Neural cell (in vitro differentiated cells): ENCODE data around the gene CNTNAP5. TPM values are rescaled to one million over a fixed set of nuclear protein-coding genes. Genes with fewer than 3 reads are reported as not detected.

ENCODE experiments used
- H2AFZ ChIP-seq: fragments of 200-600, 300-800 bp; sonication (generic), shearing (Covaris generic); 2 replicates; pipeline ENCODE4 v1.6.0; 2014; ENCODE audit warnings: low read depth, mild to moderate bottlenecking, antibody characterized with exemption, low read length, moderate library complexity
- H3F3A ChIP-seq: fragments of 200-600 bp; shearing (Covaris generic); 2 replicates; pipeline ENCODE4 v1.6.1; 2016; ENCODE audit warnings: mild to moderate bottlenecking, moderate library complexity, mixed read lengths, antibody characterized with exemption, low read length; ENCODE audit not compliant: insufficient read depth, poor library complexity, severe bottlenecking
- H3K27ac ChIP-seq: fragments of 200-600, 300-800 bp; sonication (generic), shearing (Covaris generic); 2 replicates; pipeline ENCODE4 v1.5.1; 2014; ENCODE audit warnings: mild to moderate bottlenecking, low read length, moderate library complexity
- H3K27me3 ChIP-seq: fragments of 300-800, 200-600 bp; sonication (generic), shearing (Covaris generic); 2 replicates; pipeline ENCODE4 v1.6.0; 2014; ENCODE audit warnings: mild to moderate bottlenecking, low read depth, low read length, moderate library complexity; ENCODE audit not compliant: insufficient read depth
- H3K36me3 ChIP-seq: fragments of 300-800, 200-600 bp; sonication (generic), shearing (Covaris generic); 2 replicates; pipeline ENCODE4 v1.5.1; 2014; ENCODE audit warnings: mild to moderate bottlenecking, antibody characterized with exemption, low read length, moderate library complexity; ENCODE audit not compliant: insufficient read depth
- H3K4me2 ChIP-seq: fragments of 300-800, 200-600 bp; sonication (generic), shearing (Covaris generic); 2 replicates; pipeline ENCODE4 v1.6.0; 2014; ENCODE audit warnings: mild to moderate bottlenecking, low read length
- H3K4me3 ChIP-seq: fragments of 300-800, 200-600 bp; sonication (generic), shearing (Covaris generic); 2 replicates; pipeline ENCODE4 v1.5.1; 2014; ENCODE audit warnings: mild to moderate bottlenecking, low read length, moderate library complexity
- H3K79me2 ChIP-seq: fragments of 200-600 bp; shearing (Covaris generic); replicated peaks from 2 replicates; pipeline ENCODE4 v1.6.0; 2014; ENCODE audit warnings: mild to moderate bottlenecking, low read length, moderate library complexity; ENCODE audit not compliant: insufficient read depth
- H3K9ac ChIP-seq: fragments of 300-800, 200-600 bp; sonication (generic), shearing (Covaris generic); 2 replicates; pipeline ENCODE4 v1.6.1; 2016; ENCODE audit warnings: mild to moderate bottlenecking, low read length, mixed read lengths
- H3K9me2 ChIP-seq: fragments of 200-600 bp; shearing (Covaris generic); 2 replicates; pipeline ENCODE4 v1.6.1; 2016; ENCODE audit warnings: mild to moderate bottlenecking, low read length, mixed read lengths; ENCODE audit not compliant: insufficient read depth
- H3K9me3 ChIP-seq: fragments of 200-600, 300-800 bp; sonication (generic), shearing (Covaris generic); 2 replicates; pipeline ENCODE4 v1.6.1; 2016; ENCODE audit warnings: mild to moderate bottlenecking, mixed run types, low read length, moderate library complexity, mixed read lengths
- H4K20me1 ChIP-seq: fragments of 200-600 bp; shearing (Covaris generic); 2 replicates; pipeline ENCODE4 v1.6.1; 2016; ENCODE audit warnings: mild to moderate bottlenecking, mixed run types; ENCODE audit not compliant: insufficient read depth
- CTCF ChIP-seq: fragments of 450-650 bp; IDR thresholded peaks from 2 replicates; pipeline ENCODE4 v1.5.1; 2014; ENCODE audit warnings: antibody characterized with exemption, mild to moderate bottlenecking, moderate library complexity; ENCODE audit not compliant: poor library complexity, severe bottlenecking
- EP300 ChIP-seq: fragments of 450-650 bp; conservative IDR thresholded peaks from 2 replicates; pipeline ENCODE4 v1.6.1; 2014; ENCODE audit warnings: antibody characterized with exemption, mild to moderate bottlenecking, moderate library complexity; ENCODE audit not compliant: poor library complexity, severe bottlenecking
- EZH2 ChIP-seq: fragments of 200-600, 300-800 bp; shearing (Covaris generic), sonication (generic); IDR thresholded peaks from 2 replicates; pipeline ENCODE4 v1.6.1; 2014; ENCODE audit warnings: antibody characterized with exemption, low read length, borderline replicate concordance, mild to moderate bottlenecking; ENCODE audit not compliant: insufficient read depth, poor library complexity, severe bottlenecking
- MXI1 ChIP-seq: fragments of 450-650 bp; conservative IDR thresholded peaks from 2 replicates; pipeline ENCODE4 v1.6.1; 2014; ENCODE audit warnings: antibody characterized with exemption, mild to moderate bottlenecking; ENCODE audit not compliant: poor library complexity, severe bottlenecking
- POLR2AphosphoS5 ChIP-seq: IDR thresholded peaks from 2 replicates; pipeline ENCODE4 v1.6.1; 2012
- RAD21 ChIP-seq: fragments of 450-650 bp; conservative IDR thresholded peaks from 2 replicates; pipeline ENCODE4 v1.6.1; 2014; ENCODE audit warnings: antibody characterized with exemption, mild to moderate bottlenecking, moderate library complexity
- REST ChIP-seq: IDR thresholded peaks from 2 replicates; pipeline ENCODE4 v1.6.1; 2012; ENCODE audit warnings: borderline replicate concordance
- SMC3 ChIP-seq: fragments of 450-650 bp; conservative IDR thresholded peaks from 2 replicates; pipeline ENCODE4 v1.6.1; 2014; ENCODE audit warnings: antibody characterized with exemption, mild to moderate bottlenecking, moderate library complexity; ENCODE audit not compliant: poor library complexity
- TAF1 ChIP-seq: IDR thresholded peaks from 2 replicates; pipeline ENCODE4 v1.6.1; 2012; ENCODE audit warnings: low read depth
- polyA plus RNA-seq: library from polyadenylated mRNA; depleted of rRNA; stranded (reverse); fragments of >200 nt; gene quantifications from 2 replicates; pipeline ENCODE4 v1.2.3, GENCODE V29; 2014

The CNTNAP5 gene
- polyA plus RNA-seq, 1 donor from 2014 or later, result 19.3 TPM

- H3K79me2 ChIP-seq, result no peaks in the 10 kb centered on the region
- H3K27ac ChIP-seq, result no peak overlapping the region
- H3K9me2 ChIP-seq, result no peaks in the 10 kb centered on the region
- no peak overlapping the region for H3K4me3 ChIP-seq
- no peak overlapping the region for H3K9ac ChIP-seq
- no peaks in the 10 kb centered on the region for H3K36me3 ChIP-seq
- H4K20me1 ChIP-seq, result no peaks in the 10 kb centered on the region
- no peak overlapping the region for H3K4me2 ChIP-seq
- TF ChIP-seq RAD21 (no peak), POLR2AphosphoS5 (no peak), TAF1 (no peak), EZH2 (no peak), CTCF (no peak), MXI1 (no peak), EP300 (no peak), SMC3 (no peak), REST (no peak)
- no peaks in the 10 kb centered on the region for H3F3A ChIP-seq
- H2AFZ ChIP-seq, result no peak overlapping the region
- H3K27me3 ChIP-seq, result no peaks in the 10 kb centered on the region
- H3K9me3 ChIP-seq, result no peaks in the 10 kb centered on the region
Measured at GRCh38 chr2:124424074-124424473, 399.0 kb downstream of the CNTNAP5 start.

GRCh38 chr2:124426122-124426521 is 401.0 kb downstream of the CNTNAP5 start:
- H3K9me3 ChIP-seq, result no peaks in the 10 kb centered on the region
- no peak overlapping the region for H3K4me3 ChIP-seq
- no peaks in the 10 kb centered on the region for H3K27me3 ChIP-seq
- H3K27ac ChIP-seq, result no peak overlapping the region
- no peaks in the 10 kb centered on the region for H3K9me2 ChIP-seq
- no peaks in the 10 kb centered on the region for H3K79me2 ChIP-seq
- H3K36me3 ChIP-seq, result no peaks in the 10 kb centered on the region
- no peak for TF ChIP-seq SMC3
- TF ChIP-seq POLR2AphosphoS5, result no peak
- TF ChIP-seq MXI1, result no peak
- TF ChIP-seq TAF1, result no peak
- TF ChIP-seq CTCF, result no peak
- TF ChIP-seq REST, result no peak
- no peak for TF ChIP-seq EP300
- no peak for TF ChIP-seq RAD21
- no peak for TF ChIP-seq EZH2
- no peak overlapping the region for H3K9ac ChIP-seq
- H2AFZ ChIP-seq, result no peak overlapping the region
- no peaks in the 10 kb centered on the region for H3F3A ChIP-seq
- no peak overlapping the region for H3K4me2 ChIP-seq
- no peaks in the 10 kb centered on the region for H4K20me1 ChIP-seq
